Aorta (tissue), 5 donors: Measurements from ENCODE around the gene MGST2. TPM values are rescaled to one million over a fixed set of nuclear protein-coding genes. Genes with fewer than 3 reads are reported as not detected.

Experiments
- ATAC-seq: fragments of 200-7000 bp; cut with Tn5 transposase; one replicate; pipeline ENCODE4 v1.9.1; 2022; ENCODE audit warnings: moderate library complexity; ENCODE audit not compliant: low FRiP score
- DNase-seq, 2 donors: peaks; one replicate each; pipeline ENCODE4 v3.0.0-alpha.2; 2020
- H3K27ac ChIP-seq, 2 donors: one replicate each; pipeline ENCODE4 v1.5.1; 2013; ENCODE audit warnings: low read length in 2 of 2, mild to moderate bottlenecking in 2 of 2, moderate library complexity in 2 of 2, control low read depth in 1 of 2, inconsistent platforms in 1 of 2, low read depth in 1 of 2
- H3K27me3 ChIP-seq, 2 donors: one replicate each; pipeline ENCODE4 v1.6.1; 2013; ENCODE audit warnings: control low read depth in 1 of 2, low read length in 1 of 2, mild to moderate bottlenecking in 1 of 2, moderate library complexity in 1 of 2; ENCODE audit not compliant: insufficient read depth in 2 of 2, control insufficient read depth in 1 of 2
- H3K36me3 ChIP-seq, 2 donors: one replicate each; pipeline ENCODE4 v1.6.1; 2013; ENCODE audit warnings: control low read depth in 1 of 2, low read length in 1 of 2, mild to moderate bottlenecking in 1 of 2; ENCODE audit not compliant: insufficient read depth in 2 of 2, control insufficient read depth in 1 of 2
- H3K4me1 ChIP-seq, 2 donors: one replicate each; pipeline ENCODE4 v1.6.1; 2013; ENCODE audit warnings: low read length in 2 of 2, control low read depth in 1 of 2, mild to moderate bottlenecking in 1 of 2, moderate library complexity in 1 of 2; ENCODE audit not compliant: insufficient read depth in 2 of 2, control insufficient read depth in 1 of 2
- H3K4me3 ChIP-seq, 2 donors: one replicate each; pipeline ENCODE4 v1.5.1; 2013; ENCODE audit warnings: low read length in 2 of 2, control low read depth in 1 of 2, mild to moderate bottlenecking in 1 of 2
- H3K9me3 ChIP-seq: one replicate; pipeline ENCODE4 v1.6.1; 2013; ENCODE audit warnings: mild to moderate bottlenecking, low read length; ENCODE audit not compliant: control insufficient read depth
- WGBS, 2 donors: extraction: QIAGEN DNeasy Blood & Tissue Kit; methylation state at CpG; one replicate each; pipeline ENCODE4 v1.1.7; 2013; 5-methylcytosine and 5-hydroxymethylcytosine counted together
- intact Hi-C, 2 donors: fragments of 100-400 bp; cut with DNase I; formaldehyde crosslinking; loops; one replicate each; pipeline versions ENCODE4 v1.14.2 to v1.15.0; 2022
- polyA plus RNA-seq, 2 donors: library from polyadenylated mRNA; stranded (reverse); fragments of 200-250 nt; gene quantifications; one replicate each; pipeline ENCODE4 v1.2.3, GENCODE V29; 2013
- total RNA-seq, 2 donors: library from RNA; stranded (reverse); fragmentation: NEBNext Ultra II Directional; extraction: Animal tissue kit (Norgen Biotek cat#: 25700); gene quantifications; one replicate each; pipeline ENCODE4 v1.2.1, GENCODE V29; 2021
- donor health status: healthy with polysubstance abuse.
- donor health status: Bipolar disorder and iron deficiency.
- donor health status: DM: no; HTN: no; CAD: no.
- donor health status: DM: no; HTN: no; CAD: no.
- donor health status: DM: yes; HTN: yes; CAD: no.

MGST2 gene
- total and polyA plus RNA-seq, 4 donors: 36.0 to 48.7 (median 44.6) TPM

GRCh38 chr4:139718358-139718757, 52.7 kb downstream of the MGST2 start:
- intact Hi-C loops: no loop called here
- peaks cover 0 to 2% of the 10 kb centered on the region in 2 donors for H3K36me3 ChIP-seq
- no peak for ATAC-seq
- peaks cover 0 to 4% of the 10 kb centered on the region in 2 donors for H3K4me1 ChIP-seq
- no peak for DNase-seq
- H3K27me3 ChIP-seq: no peaks in the 10 kb centered on the region
- H3K4me3 ChIP-seq: no peak overlapping the region
- no peaks in the 10 kb centered on the region for H3K9me3 ChIP-seq
- WGBS, 2 donors: 96 to 97% methylated on average over 6 of the region's 6 CpGs
- no peak overlapping the region for H3K27ac ChIP-seq

DNA sequence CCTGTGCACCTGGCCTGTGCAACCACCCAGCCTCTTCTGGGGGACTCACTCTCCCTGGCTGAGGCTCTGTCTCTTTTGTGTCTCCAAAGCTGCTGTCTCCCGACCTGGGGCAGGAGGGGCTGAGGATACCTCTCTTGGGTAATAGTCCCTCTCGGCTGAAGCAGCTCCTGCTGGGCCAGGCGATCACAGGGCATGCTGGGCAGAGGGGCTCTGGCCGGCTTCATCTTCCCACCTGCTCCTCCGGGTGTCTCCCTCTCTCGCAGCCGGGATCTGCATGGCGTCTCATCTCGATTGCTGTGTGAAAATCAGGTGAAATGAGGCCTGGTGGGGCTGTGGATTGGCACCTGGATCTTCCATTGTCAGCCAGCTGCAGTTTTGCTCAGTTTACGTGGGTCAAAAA, 53.2 kb downstream of the MGST2 start:
- peaks cover 0 to 2% of the 10 kb centered on the region in 2 donors for H3K36me3 ChIP-seq
- no peaks in the 10 kb centered on the region for H3K9me3 ChIP-seq
- DNase-seq (no peak), ATAC-seq (no peak)
- no peak overlapping the region for H3K27ac ChIP-seq
- peaks cover 0 to 4% of the 10 kb centered on the region in 2 donors for H3K4me1 ChIP-seq
- intact Hi-C loops: no loop called here
- WGBS, 2 donors: 89 to 92% methylated on average over 10 of the region's 10 CpGs
- no peak overlapping the region for H3K4me3 ChIP-seq
- H3K27me3 ChIP-seq: no peaks in the 10 kb centered on the region

- intact Hi-C loops: no loop called here
- 95 to 96% methylated on average over 16 of the region's 16 CpGs for WGBS, 2 donors
- Histone ChIP-seq H3K4me3 (no peak overlapping the region), H3K36me3 (peaks cover 0 to 2% of the 10 kb centered on the region in 2 donors), H3K27ac (no peak overlapping the region), H3K9me3 (no peaks in the 10 kb centered on the region), H3K4me1 (peaks cover 0 to 4% of the 10 kb centered on the region in 2 donors), H3K27me3 (no peaks in the 10 kb centered on the region)
- no peak for DNase-seq
- peak; percentile 40 for ATAC-seq
Observed at GRCh38 chr4:139719381-139720101, 53.9 kb downstream of the MGST2 start.

- no peaks in the 10 kb centered on the region for H3K9me3 ChIP-seq
- ATAC-seq: no peak
- H3K4me1 ChIP-seq: peaks cover 0 to 4% of the 10 kb centered on the region in 2 donors
- H3K4me3 ChIP-seq: no peak overlapping the region
- no peaks in the 10 kb centered on the region for H3K27me3 ChIP-seq
- H3K36me3 ChIP-seq: peaks cover 0 to 4% of the 10 kb centered on the region in 2 donors
- no peak overlapping the region for H3K27ac ChIP-seq
- intact Hi-C loops: no loop called here
- no peak for DNase-seq
- WGBS, 2 donors: 86 to 89% methylated on average over 6 of the region's 6 CpGs
Observed at GRCh38 chr4:139720806-139721205, 55.2 kb downstream of the MGST2 start.

- no peaks in the 10 kb centered on the region for H3K27me3 ChIP-seq
- WGBS, 2 donors: 73 to 74% methylated on average over 4 of the region's 4 CpGs
- no peaks in the 10 kb centered on the region for H3K9me3 ChIP-seq
- H3K4me3 ChIP-seq: no peak overlapping the region
- ATAC-seq (no peak), DNase-seq (no peak)
- H3K36me3 ChIP-seq: peaks cover 0 to 4% of the 10 kb centered on the region in 2 donors
- intact Hi-C loops: no loop called here
- no peaks in the 10 kb centered on the region for H3K4me1 ChIP-seq
- no peak overlapping the region for H3K27ac ChIP-seq
Observed at GRCh38 chr4:139721789-139722188, 56.2 kb downstream of the MGST2 start.

- DNase-seq (no peak), ATAC-seq (no peak)
- WGBS, 2 donors: 93 to 94% methylated on average over 2 of the region's 2 CpGs
- Histone ChIP-seq H3K36me3 (peaks cover 2 to 3% of the 10 kb centered on the region in 2 donors), H3K27ac (no peak overlapping the region), H3K4me1 (no peaks in the 10 kb centered on the region), H3K9me3 (no peaks in the 10 kb centered on the region), H3K4me3 (no peak overlapping the region), H3K27me3 (no peaks in the 10 kb centered on the region)
- intact Hi-C loops: no loop called here
Observed at GRCh38 chr4:139725236-139725635, 59.6 kb downstream of the MGST2 start.

GRCh38 chr4:139726615-139727014, 61.0 kb downstream of the MGST2 start:
- intact Hi-C loops: no loop called here
- ATAC-seq: no peak

GRCh38 chr4:139728146-139728545, 62.5 kb downstream of the MGST2 start:
- WGBS, 2 donors: 91 to 92% methylated on average over 4 of the region's 4 CpGs
- H3K9me3 ChIP-seq: no peaks in the 10 kb centered on the region
- H3K4me1 ChIP-seq: no peaks in the 10 kb centered on the region
- DNase-seq (no peak), ATAC-seq (no peak)
- H3K27ac ChIP-seq: no peak overlapping the region
- H3K27me3 ChIP-seq: no peaks in the 10 kb centered on the region
- intact Hi-C loops: no loop called here
- no peak overlapping the region for H3K4me3 ChIP-seq
- H3K36me3 ChIP-seq: peaks cover 2 to 3% of the 10 kb centered on the region in 2 donors

More at GRCh38 chr4:139726615-139727014, 61.0 kb downstream of the MGST2 start:
- DNase-seq: no peak
- H3K9me3 ChIP-seq: no peaks in the 10 kb centered on the region
- H3K36me3 ChIP-seq: peaks cover 2 to 3% of the 10 kb centered on the region in 2 donors
- no peak overlapping the region for H3K27ac ChIP-seq
- H3K4me1 ChIP-seq: no peaks in the 10 kb centered on the region
- H3K4me3 ChIP-seq: no peak overlapping the region
- no peaks in the 10 kb centered on the region for H3K27me3 ChIP-seq
- 93 to 96% methylated on average over 3 of the region's 3 CpGs for WGBS, 2 donors

- Histone ChIP-seq H3K27me3 (no peaks in the 10 kb centered on the region), H3K4me3 (no peak overlapping the region), H3K4me1 (no peaks in the 10 kb centered on the region), H3K36me3 (peaks cover 2 to 3% of the 10 kb centered on the region in 2 donors), H3K9me3 (no peaks in the 10 kb centered on the region), H3K27ac (no peak overlapping the region)
- 93 to 94% methylated on average over 3 of the region's 3 CpGs for WGBS, 2 donors
- ATAC-seq: no peak
- intact Hi-C loops: no loop called here
- DNase-seq: no peak
Observed at GRCh38 chr4:139728840-139729239, 63.2 kb downstream of the MGST2 start.
